A549 treated with Hydrocortisone at 1 μM for 4 hours (cell line): ENCODE results near the gene SLC2A4. TPM values are rescaled to one million over a fixed set of nuclear protein-coding genes. Genes with fewer than 3 reads are reported as not detected.

Source experiments
- total RNA-seq: library from RNA; stranded (reverse); fragments of 200-300 nt; extraction: Qiagen RNA extraction; gene quantifications from 5 replicates; pipeline ENCODE4 v1.2.3, GENCODE V29; 2022

Gene SLC2A4
- 0.39 to 0.59 TPM (median 0.50 TPM) in 5 replicates for total RNA-seq

GRCh38 chr17:7281074-7281952, at the start of gene SLC2A4:
SLC2A4 (plus strand) TSS chr17:7281718; CDS start chr17:7281935, 217 bp downstream.

GRCh38 chr17:7234083-7234951, 47.2 kb upstream of the SLC2A4 start, which contains the start of gene DVL2:
DVL2 (minus strand) TSS chr17:7234517; CDS start chr17:7234262, 255 bp downstream.

GRCh38 chr17:7239091-7240027, 42.2 kb upstream of the SLC2A4 start, which contains the start of gene PHF23:
PHF23 (minus strand) TSS chr17:7239457; CDS start chr17:7239279, 178 bp downstream.

GRCh38 chr17:7241783-7242716, 39.5 kb upstream of the SLC2A4 start, which contains the start of gene GABARAP:
GABARAP (minus strand) TSS chr17:7242449; CDS start chr17:7242330, 119 bp downstream.

GRCh38 chr17:7251661-7252175, 29.8 kb upstream of the SLC2A4 start, which contains the start of gene CTDNEP1:
CTDNEP1 (minus strand) TSS chr17:7251734; CDS start chr17:7251296, 438 bp downstream.

GRCh38 chr17:7252176-7253043, 29.1 kb upstream of the SLC2A4 start, which contains the start of gene ELP5:
ELP5 (plus strand) TSS chr17:7252215; CDS start chr17:7252551, 336 bp downstream.

GRCh38 chr17:7262192-7262934, 19.2 kb upstream of the SLC2A4 start, which contains the start of gene CLDN7:
CLDN7 (minus strand) TSS chr17:7262478; CDS start chr17:7262043, 435 bp downstream.

GRCh38 chr17:7294614-7295153, 13.2 kb downstream of the SLC2A4 start, which contains the start of gene YBX2:
YBX2 (minus strand) TSS chr17:7294639; CDS start chr17:7294500, 139 bp downstream.

GRCh38 chr17:7306911-7307685, 25.6 kb downstream of the SLC2A4 start, which contains the start of gene EIF5A:
EIF5A (plus strand) TSS chr17:7307628; CDS start chr17:7309636, 2,008 bp downstream.

GRCh38 chr17:7314719-7315569, 33.4 kb downstream of the SLC2A4 start, which contains the start of gene GPS2:
GPS2 (minus strand) TSS chr17:7315360; CDS start chr17:7315052, 308 bp downstream.

GRCh38 chr17:7328840-7329373, 47.4 kb downstream of the SLC2A4 start, which contains the start of gene NEURL4:
NEURL4 (minus strand) TSS chr17:7329335; CDS start chr17:7329312, 23 bp downstream.

GRCh38 chr17:7336240-7337175, 55.0 kb downstream of the SLC2A4 start, which contains the start of gene ACAP1:
ACAP1 (plus strand) TSS chr17:7336529; CDS start chr17:7336735, 206 bp downstream.

